EL (cell line): ENCODE measurements around the gene SH3BGRL3.
A peak's percentile ranks its signal among the peaks of the same experiment; 100 is the strongest.

Source experiments
- DNase-seq: peaks from one replicate; pipeline ENCODE4 v3.0.0-alpha.2; 2016

The SH3BGRL3 gene

GRCh38 chr1:26278303-26278702, 1.6 kb upstream of the SH3BGRL3 start:
- DNase-seq, result peak; percentile 66

DNA sequence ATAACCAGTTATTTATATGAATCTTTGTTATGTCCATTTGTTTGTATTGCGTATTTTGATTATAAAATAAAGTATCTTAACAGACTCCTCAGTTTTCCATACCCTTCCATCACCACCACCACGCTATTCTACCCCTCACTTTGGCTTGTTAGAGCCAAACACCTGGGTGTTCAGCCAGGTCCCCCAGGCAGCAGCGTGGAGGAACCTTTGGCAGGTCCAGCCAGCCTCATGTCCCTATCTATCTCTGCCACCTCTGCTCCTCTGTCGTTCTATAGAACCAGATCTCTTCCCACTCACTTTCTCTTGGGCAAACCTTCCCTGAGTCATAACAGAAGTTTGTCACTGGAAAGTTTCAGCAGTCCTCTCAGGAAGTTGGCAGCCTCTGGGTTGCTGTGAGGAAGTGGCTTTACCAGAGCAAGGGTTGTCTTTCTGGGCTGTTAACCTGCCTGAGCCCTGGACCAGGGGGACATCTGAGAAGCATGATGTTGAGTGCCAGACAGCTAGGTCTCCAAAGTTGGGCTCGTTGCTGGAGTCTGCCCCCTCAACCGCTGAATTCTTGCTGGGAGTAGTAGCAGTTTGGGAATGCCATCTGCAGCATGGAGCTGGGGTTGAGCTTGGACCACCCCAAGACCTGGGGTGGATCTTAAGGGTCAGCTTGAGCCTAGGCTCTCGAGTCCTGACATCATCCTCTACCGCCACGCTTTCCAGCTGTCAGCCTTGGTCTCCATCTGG, 996 bp upstream of the SH3BGRL3 start:
- peak; percentile 80 for DNase-seq

GRCh38 chr1:26280333-26281042, 602 bp downstream of the SH3BGRL3 start:
- DNase-seq, result peak; percentile 76

DNA sequence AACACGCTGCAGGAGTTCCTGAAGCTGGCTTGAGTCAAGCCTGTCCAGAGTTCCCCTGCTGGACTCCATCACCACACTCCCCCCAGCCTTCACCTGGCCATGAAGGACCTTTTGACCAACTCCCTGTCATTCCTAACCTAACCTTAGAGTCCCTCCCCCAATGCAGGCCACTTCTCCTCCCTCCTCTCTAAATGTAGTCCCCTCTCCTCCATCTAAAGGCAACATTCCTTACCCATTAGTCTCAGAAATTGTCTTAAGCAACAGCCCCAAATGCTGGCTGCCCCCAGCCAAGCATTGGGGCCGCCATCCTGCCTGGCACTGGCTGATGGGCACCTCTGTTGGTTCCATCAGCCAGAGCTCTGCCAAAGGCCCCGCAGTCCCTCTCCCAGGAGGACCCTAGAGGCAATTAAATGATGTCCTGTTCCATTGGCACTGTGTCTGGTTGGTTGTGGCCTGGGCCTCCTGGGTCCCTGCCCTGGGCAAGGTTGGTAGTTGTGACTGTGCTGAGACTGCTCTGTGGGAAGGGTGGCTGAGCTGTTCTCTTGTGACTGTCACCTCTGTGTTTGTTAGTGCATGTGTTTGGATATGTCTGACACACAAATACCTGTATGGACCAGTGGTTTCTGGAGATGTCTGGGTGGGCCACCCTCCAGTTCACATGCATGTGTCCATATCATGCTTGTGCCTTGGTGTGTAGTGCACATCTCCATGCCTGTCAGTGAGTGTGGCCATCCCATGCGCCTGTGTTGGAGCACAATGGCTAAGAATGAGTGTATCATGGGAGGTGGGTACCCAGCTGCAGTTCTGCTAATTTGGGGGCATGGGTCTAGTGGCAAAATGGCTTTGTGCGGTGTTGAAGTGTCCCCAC, 1.4 kb downstream of the SH3BGRL3 start:
- peak; percentile 59 for DNase-seq

DNA sequence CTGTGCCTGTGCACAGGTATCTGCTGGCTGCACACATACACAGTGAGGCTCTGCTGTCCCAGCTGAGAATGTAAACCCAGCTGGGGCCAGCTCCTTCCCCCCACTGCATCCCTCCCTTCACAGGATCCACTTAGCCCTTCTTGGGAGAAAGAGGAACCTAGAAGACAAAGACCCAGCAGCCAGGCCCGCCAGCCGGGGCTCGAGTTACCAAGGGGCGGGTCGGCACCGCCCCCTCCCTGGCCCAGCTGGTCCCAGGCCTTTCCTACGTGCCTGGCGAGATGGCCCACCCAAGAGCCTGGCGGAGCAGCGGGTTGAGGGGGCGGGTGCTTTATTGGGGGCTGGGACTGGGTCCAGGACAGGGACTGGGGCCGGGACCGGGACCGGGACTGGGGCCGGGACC, 2.1 kb downstream of the SH3BGRL3 start:
- DNase-seq, result no peak

- DNase-seq, result no peak
Measured at GRCh38 chr1:26282401-26282918, 2.6 kb downstream of the SH3BGRL3 start.

DNA sequence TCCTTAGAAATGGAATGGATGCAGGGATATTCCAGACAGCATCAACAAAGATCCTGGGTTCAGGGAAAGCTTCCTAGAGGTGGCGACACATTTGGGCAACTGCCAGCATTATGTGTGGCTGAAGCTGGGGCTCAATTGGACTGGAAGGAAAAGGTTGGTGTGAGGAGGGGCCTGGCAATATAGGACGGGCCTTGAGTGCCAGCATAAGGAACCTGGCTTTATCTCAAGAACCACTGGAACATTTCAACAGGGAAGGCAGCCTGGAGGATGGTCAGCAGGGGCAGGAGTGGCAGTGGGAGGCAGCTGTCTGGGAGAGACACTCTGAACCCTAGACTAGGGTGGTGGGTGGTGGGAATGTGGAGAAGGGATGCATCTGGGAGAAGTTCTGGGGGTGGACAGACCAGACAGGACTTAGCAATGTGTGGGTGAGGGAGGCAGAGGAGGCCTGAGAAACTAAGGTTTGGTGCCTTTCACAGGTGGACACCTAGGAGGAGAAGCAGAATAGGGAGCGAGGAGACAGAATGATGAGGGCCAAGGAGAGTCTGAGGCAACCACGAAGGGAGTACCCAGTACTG, 3.5 kb downstream of the SH3BGRL3 start:
- DNase-seq, result peak; percentile 26

DNA sequence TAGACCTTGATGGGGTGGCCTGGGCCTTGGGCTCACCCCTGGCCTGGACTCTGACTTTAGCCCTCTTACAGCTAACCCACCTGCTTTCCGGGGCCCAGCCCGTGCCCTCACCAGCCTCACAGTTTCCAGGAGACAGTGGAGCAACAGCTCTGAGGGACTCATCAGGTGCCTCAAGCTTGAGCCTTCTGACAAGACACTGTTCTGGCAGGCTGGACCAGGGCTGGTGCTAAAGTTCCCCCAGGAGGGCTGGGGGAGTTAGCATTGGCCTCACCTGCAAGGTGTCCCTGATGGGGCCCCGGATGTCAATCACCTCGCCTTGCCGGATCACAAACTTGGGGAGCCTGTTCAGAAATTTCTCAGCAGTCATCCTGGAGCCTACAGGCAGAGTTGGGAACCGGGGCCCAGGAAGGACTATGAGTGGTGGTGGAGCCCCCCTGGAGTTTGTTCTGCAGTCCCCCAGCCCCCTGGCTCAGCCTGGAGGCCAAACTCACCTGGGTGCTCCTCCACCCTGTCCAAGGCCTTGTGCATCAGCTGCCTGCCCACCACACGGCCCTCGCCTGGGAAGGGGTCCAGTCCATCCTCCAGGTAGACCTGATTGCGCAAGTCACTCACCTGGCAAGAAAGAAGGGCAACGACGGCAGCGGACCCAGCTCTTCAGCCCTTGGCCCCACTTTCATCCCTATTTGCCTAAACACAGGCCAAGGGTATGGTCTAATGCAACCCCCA, 4.1 kb downstream of the SH3BGRL3 start:
- no peak for DNase-seq

- peak; percentile 97 for DNase-seq
Measured at GRCh38 chr1:26284597-26285347, 4.9 kb downstream of the SH3BGRL3 start.

GRCh38 chr1:26285366-26286063, 5.6 kb downstream of the SH3BGRL3 start:
- DNase-seq, result peak; percentile 32

DNA sequence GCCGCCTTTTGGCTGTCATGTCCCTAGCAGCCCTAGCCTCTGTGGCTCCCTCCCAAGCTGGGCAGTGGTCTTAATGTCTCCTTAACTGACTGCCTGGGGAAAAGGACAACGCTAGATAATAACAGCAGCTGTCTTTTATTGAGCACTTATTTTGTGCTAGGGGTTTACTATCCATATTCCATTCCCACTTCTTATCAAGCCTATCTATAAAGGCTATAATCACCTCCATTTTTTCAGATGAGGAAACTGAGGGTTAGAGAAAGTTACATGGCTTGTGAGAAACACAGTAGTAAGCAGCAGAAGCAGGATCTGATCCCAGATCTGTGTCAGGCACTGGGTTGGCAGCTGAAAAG, 6.2 kb downstream of the SH3BGRL3 start:
- DNase-seq, result no peak

GRCh38 chr1:26287033-26287711, 7.3 kb downstream of the SH3BGRL3 start:
- DNase-seq, result peak; percentile 27

- DNase-seq, result no peak
Measured at GRCh38 chr1:26287811-26288210, 7.9 kb downstream of the SH3BGRL3 start.

DNA sequence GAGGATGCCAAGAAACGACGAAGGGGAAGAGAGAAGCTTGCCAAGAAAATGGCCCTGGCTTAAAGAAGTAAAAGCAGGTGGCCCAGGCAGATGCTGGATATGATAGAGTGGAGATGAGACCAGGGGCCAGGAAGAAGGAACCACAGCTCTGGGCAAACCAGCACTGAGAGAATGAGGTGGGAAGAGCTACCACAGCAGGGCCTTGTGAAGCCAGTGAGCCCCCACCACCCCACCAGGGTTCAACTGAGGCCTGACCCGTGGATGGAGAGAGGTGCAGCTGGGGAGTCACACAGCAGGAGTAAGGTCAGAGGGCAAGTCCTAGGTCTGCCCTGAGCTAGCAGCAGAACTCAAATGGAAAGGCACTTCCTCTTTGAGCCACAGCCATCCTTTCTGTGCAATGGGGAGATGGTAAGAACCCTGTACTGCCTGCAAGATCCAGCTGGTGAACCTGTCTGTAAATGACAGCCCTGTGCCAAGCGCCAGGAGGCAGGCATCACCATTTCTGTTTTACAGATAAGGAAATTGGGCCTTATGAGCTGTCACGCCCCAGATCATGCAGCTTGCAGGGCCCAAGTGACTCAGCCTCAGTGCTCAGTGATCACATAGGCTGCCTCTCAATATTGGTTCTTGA, 8.5 kb downstream of the SH3BGRL3 start:
- no peak for DNase-seq

- DNase-seq, result no peak
Measured at GRCh38 chr1:26289158-26290059, 9.5 kb downstream of the SH3BGRL3 start.

DNA sequence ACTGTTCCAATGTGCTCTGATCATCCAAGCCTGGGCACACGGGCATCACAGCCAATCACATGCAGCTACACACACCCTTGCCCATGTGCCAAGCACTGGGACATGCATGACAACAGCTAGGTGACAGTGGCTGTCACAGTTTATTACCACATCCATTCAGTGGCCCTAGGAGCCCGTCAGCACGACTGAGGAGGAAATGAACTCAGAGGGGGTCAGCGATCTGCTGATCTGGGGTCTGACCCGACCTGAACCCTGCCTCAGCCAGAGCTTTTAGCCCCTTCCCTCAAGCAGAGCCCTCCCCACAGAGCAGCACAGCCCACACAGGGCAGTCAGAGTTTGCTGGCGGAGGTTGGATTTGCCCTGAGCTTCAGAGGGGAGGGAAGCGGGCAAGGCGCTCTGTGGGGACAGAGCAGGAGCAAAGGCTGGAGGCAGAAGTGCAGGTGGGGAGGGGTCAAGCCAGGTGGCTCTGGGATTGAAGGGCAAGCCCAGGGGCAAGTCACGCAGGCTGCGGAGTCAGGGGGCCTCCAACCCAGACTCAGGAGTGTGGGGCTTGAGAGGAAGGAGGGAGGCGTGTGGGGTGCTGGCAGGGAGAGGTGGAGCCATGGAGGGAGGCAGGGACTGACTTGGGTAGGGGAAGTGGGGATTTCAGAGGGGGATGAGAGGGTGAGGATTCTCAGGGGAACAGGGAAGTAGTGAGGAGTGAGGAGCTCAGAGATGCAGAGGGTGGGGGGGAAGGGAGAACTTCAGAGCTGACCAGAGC, 10.4 kb downstream of the SH3BGRL3 start:
- no peak for DNase-seq

DNA sequence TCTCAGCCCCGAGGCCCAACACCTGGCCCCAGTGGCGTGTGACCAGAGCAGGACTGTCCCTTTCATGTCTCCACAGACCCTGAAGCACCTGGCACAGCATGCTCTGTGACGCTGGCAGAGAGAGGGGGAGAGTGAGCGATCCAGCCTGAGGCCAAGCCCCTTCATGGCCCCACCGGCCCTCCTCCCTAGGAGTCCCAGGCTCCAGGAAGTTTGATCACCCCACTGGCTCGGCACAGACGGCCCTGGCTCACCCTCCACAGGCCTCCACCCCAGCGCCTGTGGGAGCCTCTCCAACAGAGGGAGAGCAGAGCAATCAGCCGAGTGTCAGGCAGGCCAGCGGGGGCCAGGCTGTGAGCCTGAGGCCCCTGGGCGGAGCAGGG, 11.0 kb downstream of the SH3BGRL3 start:
- no peak for DNase-seq

- DNase-seq, result no peak
Measured at GRCh38 chr1:26291433-26291832, 11.5 kb downstream of the SH3BGRL3 start.
